ENCODE results near the gene C18orf63. TPM values are rescaled to one million over a fixed set of nuclear protein-coding genes. Genes with fewer than 3 reads are reported as not detected.

The C18orf63 gene
- total RNA-seq (2021): not detected in 3 replicates
- percentile 4 among the genes with signal in this experiment for Bru-seq, nascent RNA
- long read RNA-seq, experiment 1, partial matches to known transcripts: 0 of 1 reads
- long read RNA-seq, experiment 1, other reads (novel, unspliced or antisense): 1 of 1 reads
- long read RNA-seq, experiment 2: 0 reads
- long read RNA-seq, experiment 3: 0 reads

- TF ChIP-seq ZNF416 (CRISPR knock-in tag; IDR thresholded peaks at IDR 0.05): no peak
- ATAC-seq (no peak), DNase-seq (ENCODE audit: low spot score) (no peak)
- Mint-ChIP-seq H3K9me3 (peaks cover 13% of the 10 kb centered on the region), H3K4me3 (no peak within 1 kb of the TSS), H3K36me3 (peaks cover 2% of the 10 kb centered on the region), H3K4me1 (peaks cover 8% of the 10 kb centered on the region), H3K27ac (no peak within 1 kb of the TSS), H3K27me3 (ENCODE audit: low read depth) (no peaks in the 10 kb centered on the region; the same call in 1 of the 2 replicates)
- ChIA-PET POLR2A (no interaction called here), CTCF (no interaction called here)
Observed at GRCh38 chr18:74315464-74316256, at the start of gene C18orf63. Gene C18orf63, plus strand, starts transcription at chr18:74315839. Its CDS starts 2,027 bp downstream, at chr18:74317866.

GRCh38 chr18:74266161-74266560 is 49.5 kb upstream of the C18orf63 start:
- Mint-ChIP-seq H3K36me3 (peaks cover 52% of the 10 kb centered on the region), H3K9me3 (no peaks in the 10 kb centered on the region), H3K27ac (peak overlapping the region; percentile 64), H3K27me3 (ENCODE audit: low read depth) (no peaks in the 10 kb centered on the region), H3K4me1 (peaks cover 35% of the 10 kb centered on the region), H3K4me3 (no peak overlapping the region)
- POLR2A ChIA-PET: no interaction called here
- ATAC-seq (no peak), DNase-seq (ENCODE audit: low spot score) (no peak)
- TF ChIP-seq TEAD1 (CRISPR knock-in tag; IDR thresholded peaks at IDR 0.05) (no peak), E2F4 (CRISPR knock-in tag; IDR thresholded peaks at IDR 0.05; ENCODE audit: borderline replicate concordance, low read depth) (no peak), EMX1 (CRISPR knock-in tag; IDR thresholded peaks at IDR 0.05) (no peak), SP1 (CRISPR knock-in tag; conservative IDR thresholded peaks at IDR 0.05) (no peak), ZNF263 (CRISPR knock-in tag; IDR thresholded peaks at IDR 0.05; ENCODE audit: low read depth) (no peak), AR (CRISPR knock-in tag; IDR thresholded peaks at IDR 0.05) (no peak), ZNF219 (CRISPR knock-in tag; IDR thresholded peaks at IDR 0.05; ENCODE audit: borderline replicate concordance) (no peak), ELF4 (CRISPR knock-in tag; IDR thresholded peaks at IDR 0.05; ENCODE audit: low read depth) (no peak), GTF2I (CRISPR knock-in tag; conservative IDR thresholded peaks at IDR 0.05) (no peak), IRF2 (CRISPR knock-in tag; IDR thresholded peaks at IDR 0.05; ENCODE audit: borderline replicate concordance, low read depth) (no peak), FOXP1 (CRISPR knock-in tag; IDR thresholded peaks at IDR 0.05; ENCODE audit: borderline replicate concordance) (no peak), CTCF (IDR thresholded peaks at IDR 0.05) (no peak)
- CTCF ChIA-PET: no interaction called here

GRCh38 chr18:74268175-74268574 is 47.5 kb upstream of the C18orf63 start:
- DNase-seq (ENCODE audit: low spot score): no peak
- H3K36me3 Mint-ChIP-seq: peaks cover 42% of the 10 kb centered on the region
- H3K9me3 Mint-ChIP-seq: no peaks in the 10 kb centered on the region
- H3K27ac Mint-ChIP-seq: peak overlapping the region; percentile 67
- H3K4me1 Mint-ChIP-seq: peaks cover 42% of the 10 kb centered on the region
- peak; percentile 57 for ATAC-seq
- H3K27me3 Mint-ChIP-seq (ENCODE audit: low read depth): no peaks in the 10 kb centered on the region
- ChIA-PET POLR2A (no interaction called here), CTCF (interaction anchor here (1.2 kb wide), 1 partner anchor 9 kb away, joined by 4 read pairs; no protein-coding TSS in a partner anchor)
- H3K4me3 Mint-ChIP-seq: no peak overlapping the region
- no peak for TF ChIP-seq AR (CRISPR knock-in tag; IDR thresholded peaks at IDR 0.05)
- TF ChIP-seq CTCF (IDR thresholded peaks at IDR 0.05): no peak
